ES-I3 (cell line): Measurements from ENCODE around the gene APBB1IP.
"Not testable (repeated sequence)": the region's sequence is repeated elsewhere in the genome, so short reads cannot be mapped to it uniquely, and the experiment has no call there.

Source experiments
- H3K36me3 ChIP-seq: 2 replicates; pipeline ENCODE4 v1.6.1; 2013; ENCODE audit warnings: mild to moderate bottlenecking, low read length, control low read depth, moderate library complexity; ENCODE audit not compliant: insufficient read depth
- H3K4me1 ChIP-seq: 2 replicates; pipeline ENCODE4 v1.6.1; 2013; ENCODE audit warnings: mild to moderate bottlenecking, control low read depth, low read length; ENCODE audit not compliant: insufficient read depth
- H3K9ac ChIP-seq: 2 replicates; pipeline ENCODE4 v1.6.1; 2013; ENCODE audit warnings: low read depth, mild to moderate bottlenecking, low read length, moderate library complexity
- H3K9me3 ChIP-seq: 2 replicates; pipeline ENCODE4 v1.6.1; 2013; ENCODE audit warnings: mild to moderate bottlenecking, low read length, moderate library complexity; ENCODE audit not compliant: control insufficient read depth, insufficient read depth

The APBB1IP gene

DNA sequence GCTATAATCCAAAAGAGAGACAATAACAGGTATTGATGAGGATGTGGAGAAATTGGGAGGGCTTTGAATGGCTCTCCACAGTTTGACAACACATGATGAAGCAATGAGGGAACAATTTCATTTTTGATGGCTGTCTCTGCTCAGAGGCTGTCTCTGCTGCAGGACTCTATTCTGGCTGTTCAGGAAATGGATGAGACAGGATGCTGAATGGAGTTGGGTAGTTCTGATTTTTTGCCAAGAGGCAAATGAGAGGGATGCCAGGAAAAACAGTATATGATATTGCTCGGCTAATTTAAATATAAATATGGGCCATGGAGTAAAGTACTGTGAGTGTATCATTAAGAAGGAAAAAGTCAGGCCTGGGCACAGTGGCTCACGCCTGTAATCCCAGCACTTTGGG lies 16.8 kb downstream of the APBB1IP start:
- H3K9ac ChIP-seq, result no peak overlapping the region
- H3K36me3 ChIP-seq, result no peaks in the 10 kb centered on the region

GRCh38 chr10:26455567-26456315 lies 17.6 kb downstream of the APBB1IP start:
- no peak overlapping the region for H3K9ac ChIP-seq
- no peaks in the 10 kb centered on the region for H3K9me3 ChIP-seq
- no peaks in the 10 kb centered on the region for H3K36me3 ChIP-seq
- H3K4me1 ChIP-seq, result no peaks in the 10 kb centered on the region

More for the DNA sequence above, 16.8 kb downstream of the APBB1IP start:
- Histone ChIP-seq H3K9me3 (no peaks in the 10 kb centered on the region), H3K4me1 (no peaks in the 10 kb centered on the region)

DNA sequence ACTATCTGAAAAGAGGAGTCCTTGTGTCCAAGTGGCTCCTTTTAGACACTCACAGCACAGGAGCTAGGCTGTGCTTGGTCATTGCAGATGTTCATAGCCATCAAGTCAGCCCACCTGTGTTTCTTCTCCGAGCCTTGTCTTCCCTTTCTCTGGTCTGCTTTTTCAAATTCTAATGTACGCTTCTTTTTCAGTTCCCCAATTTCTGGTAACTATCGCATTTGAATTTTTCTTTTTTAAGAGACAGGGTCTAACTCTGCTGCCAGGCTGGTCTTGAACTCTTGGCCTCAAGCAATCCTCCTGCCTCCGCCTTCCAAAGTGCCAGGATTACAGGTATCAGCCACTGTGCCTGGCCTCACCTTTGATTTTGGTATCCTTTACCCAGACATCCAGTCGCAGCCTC lies 18.9 kb downstream of the APBB1IP start:
- no peaks in the 10 kb centered on the region for H3K36me3 ChIP-seq
- H3K9ac ChIP-seq, result no peak overlapping the region
- H3K9me3 ChIP-seq, result no peaks in the 10 kb centered on the region
- no peaks in the 10 kb centered on the region for H3K4me1 ChIP-seq

- H3K9me3 ChIP-seq, result no peaks in the 10 kb centered on the region
- no peaks in the 10 kb centered on the region for H3K4me1 ChIP-seq
- H3K36me3 ChIP-seq, result no peaks in the 10 kb centered on the region
- H3K9ac ChIP-seq, result no peak overlapping the region
Measured at GRCh38 chr10:26460736-26461135, 22.6 kb downstream of the APBB1IP start.

GRCh38 chr10:26463986-26464385 lies 25.8 kb downstream of the APBB1IP start:
- H3K36me3 ChIP-seq, result no peaks in the 10 kb centered on the region

GRCh38 chr10:26464632-26465280 lies 26.6 kb downstream of the APBB1IP start:
- no peaks in the 10 kb centered on the region for H3K4me1 ChIP-seq
- H3K9me3 ChIP-seq, result no peaks in the 10 kb centered on the region
- no peaks in the 10 kb centered on the region for H3K36me3 ChIP-seq
- no peak overlapping the region for H3K9ac ChIP-seq

More at GRCh38 chr10:26463986-26464385, 25.8 kb downstream of the APBB1IP start:
- Histone ChIP-seq H3K9me3 (no peaks in the 10 kb centered on the region), H3K4me1 (no peaks in the 10 kb centered on the region), H3K9ac (no peak overlapping the region)

DNA sequence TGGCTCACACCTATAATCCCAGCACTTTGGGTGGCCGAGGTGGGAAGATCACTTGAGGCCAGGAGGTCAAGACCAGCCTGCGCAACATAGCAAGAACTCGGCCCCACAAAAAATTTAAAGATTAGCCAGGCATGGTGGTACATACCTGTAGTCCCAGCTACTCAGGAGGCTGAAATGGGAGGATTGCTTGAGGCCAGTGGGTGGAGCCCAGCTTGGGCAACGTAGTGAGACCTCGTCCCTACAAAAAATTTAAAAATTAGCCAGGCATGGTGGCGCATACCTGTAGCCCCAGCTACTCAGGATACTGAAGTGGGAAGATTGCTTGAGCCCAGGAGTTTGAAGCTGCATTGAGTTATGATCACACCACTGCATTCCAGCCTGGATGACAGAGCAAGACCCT lies 28.4 kb downstream of the APBB1IP start:
- H3K4me1 ChIP-seq, H3K9me3 ChIP-seq, H3K9ac ChIP-seq, H3K36me3 ChIP-seq: not testable (repeated sequence)

DNA sequence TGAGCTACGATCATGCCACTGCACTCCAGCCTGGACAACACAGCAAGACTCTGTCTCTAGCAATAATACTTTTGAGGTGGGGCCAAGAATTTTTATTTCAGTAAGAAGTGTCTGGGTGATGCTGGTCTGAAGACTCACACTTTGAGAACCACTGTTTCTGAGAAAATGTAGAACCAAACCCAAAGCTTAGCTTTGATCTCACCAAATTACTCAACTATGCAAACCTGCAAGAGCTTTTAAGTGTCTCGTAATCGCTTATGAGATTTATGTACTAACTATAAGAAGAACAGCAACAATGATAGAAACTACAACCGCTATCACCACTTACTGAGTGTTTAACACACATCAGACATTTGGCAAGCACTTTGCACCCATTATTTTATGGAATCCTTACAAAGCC lies 29.5 kb downstream of the APBB1IP start:
- H3K36me3 ChIP-seq, result no peaks in the 10 kb centered on the region
- H3K9me3 ChIP-seq, result no peaks in the 10 kb centered on the region
- H3K4me1 ChIP-seq, result no peaks in the 10 kb centered on the region
- no peak overlapping the region for H3K9ac ChIP-seq

DNA sequence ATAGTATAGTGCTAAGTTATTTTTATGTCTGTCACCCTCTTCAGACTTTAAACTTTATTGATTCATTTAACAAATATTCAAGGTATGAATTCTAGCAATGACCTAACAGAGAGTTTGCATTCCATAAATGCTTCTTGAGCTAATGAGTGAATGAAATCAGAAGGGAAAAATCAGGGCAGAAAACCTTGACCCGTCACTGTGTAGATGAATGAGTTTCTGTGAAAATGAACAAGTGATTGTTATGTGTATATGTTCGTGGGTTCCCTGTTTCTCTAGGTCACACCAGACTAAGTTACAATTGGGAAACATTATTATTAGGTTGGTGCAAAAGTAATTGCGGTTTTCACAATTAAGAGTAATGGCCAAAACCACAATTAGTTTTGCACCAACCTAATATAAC lies 30.1 kb downstream of the APBB1IP start:
- no peak overlapping the region for H3K9ac ChIP-seq
- H3K9me3 ChIP-seq, result no peaks in the 10 kb centered on the region
- H3K36me3 ChIP-seq, result no peaks in the 10 kb centered on the region
- no peaks in the 10 kb centered on the region for H3K4me1 ChIP-seq

GRCh38 chr10:26468700-26469099 lies 30.6 kb downstream of the APBB1IP start:
- Histone ChIP-seq H3K4me1 (peaks cover 3% of the 10 kb centered on the region; the same call in 1 of the 2 replicates), H3K9ac (no peak overlapping the region), H3K9me3 (no peaks in the 10 kb centered on the region), H3K36me3 (no peaks in the 10 kb centered on the region)

DNA sequence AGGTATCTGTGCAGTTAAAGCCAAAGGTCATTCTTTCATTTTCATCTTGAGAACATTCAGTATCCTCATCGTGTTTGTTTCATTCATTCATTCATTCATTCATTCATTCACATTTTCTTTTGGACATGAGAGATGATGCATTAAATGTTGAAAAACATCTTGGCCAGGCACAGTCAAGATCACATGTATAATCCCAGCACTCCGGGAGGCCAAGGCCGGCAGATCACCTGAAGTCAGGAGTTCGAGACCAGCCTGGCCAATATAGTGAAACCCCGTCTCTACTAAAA lies 34.3 kb downstream of the APBB1IP start:
- Histone ChIP-seq H3K36me3 (no peaks in the 10 kb centered on the region), H3K4me1 (peaks cover 3% of the 10 kb centered on the region; the same call in 1 of the 2 replicates), H3K9ac (no peak overlapping the region), H3K9me3 (no peaks in the 10 kb centered on the region)

- Histone ChIP-seq H3K36me3 (no peaks in the 10 kb centered on the region), H3K9me3 (no peaks in the 10 kb centered on the region)
Measured at GRCh38 chr10:26474026-26474425, 35.9 kb downstream of the APBB1IP start.

DNA sequence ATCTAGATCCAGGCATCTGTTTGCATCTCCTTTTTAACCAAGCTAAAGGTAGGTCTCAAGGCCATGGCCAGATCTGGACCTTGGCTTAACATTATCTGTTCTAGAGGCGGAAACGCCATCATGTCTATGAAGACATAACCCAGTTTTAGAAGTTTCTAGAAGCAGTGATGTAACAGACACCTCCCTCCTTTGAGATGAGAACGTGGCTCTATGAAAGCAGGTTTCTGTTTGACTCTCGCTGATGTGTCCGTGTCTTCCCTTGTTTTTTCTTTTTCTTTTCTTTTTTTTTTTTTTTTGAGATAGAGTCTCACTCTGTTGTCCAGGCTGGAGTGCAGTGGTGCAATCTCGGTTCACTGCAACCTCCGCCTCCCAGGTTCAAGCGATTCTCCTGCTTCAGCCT lies 36.7 kb downstream of the APBB1IP start:
- H3K36me3 ChIP-seq, H3K9ac ChIP-seq, H3K9me3 ChIP-seq, H3K4me1 ChIP-seq: not testable (repeated sequence)

More at GRCh38 chr10:26474026-26474425, 35.9 kb downstream of the APBB1IP start:
- H3K9ac ChIP-seq, result no peak overlapping the region
- H3K4me1 ChIP-seq, result peaks cover 3% of the 10 kb centered on the region; the same call in 1 of the 2 replicates

DNA sequence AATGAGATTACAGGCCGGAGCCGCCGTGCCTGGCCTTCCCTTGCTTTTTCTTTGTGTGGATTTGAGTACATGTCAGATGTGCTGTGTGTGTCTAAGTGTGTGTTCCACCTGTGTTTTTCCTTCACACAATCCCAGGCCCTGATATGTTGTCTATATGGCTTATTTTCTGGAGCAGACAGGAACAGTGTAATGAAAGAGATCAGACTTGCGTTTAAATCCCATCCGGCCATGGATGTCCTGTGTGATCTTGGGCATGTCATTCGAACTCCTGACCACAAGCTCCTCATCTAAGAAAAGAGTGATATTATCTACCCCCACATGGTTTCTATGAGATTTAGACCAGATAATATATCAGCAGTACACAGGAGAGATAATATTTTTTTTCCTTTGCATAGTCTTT lies 37.2 kb downstream of the APBB1IP start:
- Histone ChIP-seq H3K9me3 (no peaks in the 10 kb centered on the region), H3K36me3 (no peaks in the 10 kb centered on the region), H3K4me1 (peaks cover 3% of the 10 kb centered on the region; the same call in 1 of the 2 replicates), H3K9ac (no peak overlapping the region)

DNA sequence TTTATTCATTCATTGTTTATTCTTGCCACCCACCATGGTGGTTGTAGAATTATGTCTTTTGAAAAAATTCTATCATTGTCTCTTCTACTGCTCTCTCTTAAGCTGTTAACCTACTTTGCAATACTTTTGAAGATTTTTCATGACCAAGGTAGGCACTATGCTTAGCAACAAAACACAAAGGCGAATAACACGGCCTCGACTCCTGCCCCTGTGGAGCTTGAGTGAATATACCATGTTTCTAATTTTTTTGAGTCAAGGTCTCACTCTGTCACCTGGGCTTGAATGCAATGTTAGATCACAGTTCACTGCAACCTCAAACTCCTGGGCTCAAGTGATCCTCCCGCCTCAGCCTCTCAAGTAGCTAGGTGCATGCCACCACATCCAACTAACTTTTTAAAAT lies 39.4 kb downstream of the APBB1IP start:
- Histone ChIP-seq H3K9me3 (no peaks in the 10 kb centered on the region), H3K36me3 (no peaks in the 10 kb centered on the region), H3K4me1 (peaks cover 3% of the 10 kb centered on the region; the same call in 1 of the 2 replicates), H3K9ac (no peak overlapping the region)
